ENCODE results near the gene RPS6KA1. TPM values are rescaled to one million over a fixed set of nuclear protein-coding genes. Genes with fewer than 3 reads are reported as not detected.

RPS6KA1 gene
- 12.4 to 17.8 TPM (median 17.3 TPM) in 5 replicates for total RNA-seq (2022; extraction: Qiagen RNA extraction)

GRCh38 chr1:26529655-26530409 is at the start of gene RPS6KA1:
Gene RPS6KA1, plus strand, starts transcription at chr1:26529761. Its CDS starts 160 bp downstream, at chr1:26529921.

Other genes starting within 250 kb of the RPS6KA1 start
- 113 to 153 TPM (median 142 TPM) in 5 replicates for gene SH3BGRL3, start 249.7 kb upstream of the RPS6KA1 start, total RNA-seq (2022; extraction: Qiagen RNA extraction)
- gene UBXN11, start 223.1 kb upstream of the RPS6KA1 start, total RNA-seq (2022; extraction: Qiagen RNA extraction) = 9.7 to 14.8 TPM (median 13.5 TPM) in 5 replicates
- gene CD52, start 211.8 kb upstream of the RPS6KA1 start, total RNA-seq (2022; extraction: Qiagen RNA extraction) = 0.38 TPM in 1 of 5 replicates, not detected in the others
- gene CRYBG2, start 175.6 kb upstream of the RPS6KA1 start, total RNA-seq (2022; extraction: Qiagen RNA extraction) = 1.1 to 2.1 TPM (median 1.5 TPM) in 5 replicates
- gene ZNF683, start 157.0 kb upstream of the RPS6KA1 start, total RNA-seq (2022; extraction: Qiagen RNA extraction) = not detected in 5 replicates
- gene LIN28A, start 118.9 kb upstream of the RPS6KA1 start, total RNA-seq (2022; extraction: Qiagen RNA extraction) = not detected in 5 replicates
- gene DHDDS, start 97.4 kb upstream of the RPS6KA1 start, total RNA-seq (2022; extraction: Qiagen RNA extraction) = 22.1 to 26.1 TPM (median 23.0 TPM) in 5 replicates
- 304 to 392 TPM (median 323 TPM) in 5 replicates for gene HMGN2, start 57.3 kb upstream of the RPS6KA1 start, total RNA-seq (2022; extraction: Qiagen RNA extraction)
- 33.2 to 52.2 TPM (median 44.4 TPM) in 5 replicates for gene ARID1A, start 166.3 kb downstream of the RPS6KA1 start, total RNA-seq (2022; extraction: Qiagen RNA extraction)

All from A549 treated with dexamethasone at 1 μM for 4 hours (cell line).